ENCODE data around the gene MAGI3.
"Not testable (repeated sequence)": the region's sequence is repeated elsewhere in the genome, so short reads cannot be mapped to it uniquely, and the experiment has no call there.

The MAGI3 gene

GRCh38 chr1:113692342-113692741 is 302.0 kb downstream of the MAGI3 start:
- no peak for DNase-seq (ENCODE audit: low read depth)

- no peak for DNase-seq (ENCODE audit: low read depth)
Measured at GRCh38 chr1:113692824-113693431, 302.6 kb downstream of the MAGI3 start.

GRCh38 chr1:113694910-113695309 is 304.6 kb downstream of the MAGI3 start:
- DNase-seq (ENCODE audit: low read depth) = no peak

GRCh38 chr1:113701429-113701828 is 311.1 kb downstream of the MAGI3 start:
- no peak for DNase-seq (ENCODE audit: low read depth)

- no peak for DNase-seq (ENCODE audit: low read depth)
Measured at GRCh38 chr1:113714606-113715269, 324.4 kb downstream of the MAGI3 start.

GRCh38 chr1:113717506-113717905 is 327.2 kb downstream of the MAGI3 start:
- DNase-seq (ENCODE audit: low read depth) = not testable (repeated sequence)

- DNase-seq (ENCODE audit: low read depth) = not testable (repeated sequence)
Measured at GRCh38 chr1:113718621-113719020, 328.3 kb downstream of the MAGI3 start.

- no peak for DNase-seq (ENCODE audit: low read depth)
Measured at GRCh38 chr1:113721010-113721409, 330.7 kb downstream of the MAGI3 start.

- no peak for DNase-seq (ENCODE audit: low read depth)
Measured at GRCh38 chr1:113732802-113733201, 342.5 kb downstream of the MAGI3 start.

- DNase-seq (ENCODE audit: low read depth) = no peak
Measured at GRCh38 chr1:113734357-113735055, 344.2 kb downstream of the MAGI3 start.
